Left forelimb (tissue), 1 donor: ENCODE measurements around the gene MBTPS2.
"Not testable (repeated sequence)": the region's sequence is repeated elsewhere in the genome, so short reads cannot be mapped to it uniquely, and the experiment has no call there.

ENCODE experiments used
- DNase-seq: peaks from one replicate; pipeline ENCODE4 v3.0.0-alpha.2; 2018; ENCODE audit warnings: low spot score

Gene MBTPS2

DNA sequence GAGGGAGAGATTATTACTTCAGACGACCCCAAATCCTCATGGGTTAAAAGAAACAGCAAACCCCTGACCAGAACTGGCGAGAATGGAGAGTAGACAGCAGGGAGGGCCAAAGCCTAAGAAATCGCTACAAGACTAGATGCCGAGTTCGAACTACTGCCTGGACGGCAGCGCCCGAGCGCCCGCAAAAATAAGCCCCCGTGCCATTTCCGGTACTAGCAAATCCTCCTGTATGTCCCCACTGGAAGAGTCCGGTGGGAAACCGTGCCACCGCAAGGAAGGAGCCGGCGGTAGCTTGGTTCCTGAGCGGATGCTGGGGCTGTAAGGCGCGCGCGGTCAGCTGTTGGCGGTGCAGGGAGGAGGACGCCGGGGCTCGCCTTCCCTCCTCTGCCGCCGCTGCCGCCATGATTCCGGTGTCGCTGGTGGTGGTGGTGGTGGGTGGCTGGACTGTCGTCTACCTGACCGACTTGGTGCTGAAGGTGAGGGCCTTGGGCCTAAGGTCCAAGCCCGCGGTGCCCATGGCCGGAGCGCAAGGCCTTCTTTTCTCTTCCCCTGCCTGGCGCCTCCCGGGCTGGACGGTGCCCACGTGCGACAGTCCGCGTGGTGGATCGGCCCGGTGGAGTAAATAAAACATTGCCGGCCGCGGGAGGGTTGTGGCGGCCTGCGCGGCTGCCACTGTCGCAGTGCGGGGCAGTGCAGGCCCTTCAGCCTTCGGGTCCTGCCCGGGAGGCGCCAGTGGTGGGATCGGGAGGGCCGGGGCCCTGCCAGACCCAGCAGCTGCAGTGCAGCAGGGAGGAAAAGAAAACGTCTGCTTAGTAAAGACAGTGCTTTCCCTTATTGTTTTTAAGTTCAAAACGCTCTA, at the start of gene MBTPS2:
TSS of gene MBTPS2 (plus strand) at position 284 of the 859 bp plus-strand sequence. CDS start at position 402, 118 bp downstream.
- peak; percentile 91 for DNase-seq

DNA sequence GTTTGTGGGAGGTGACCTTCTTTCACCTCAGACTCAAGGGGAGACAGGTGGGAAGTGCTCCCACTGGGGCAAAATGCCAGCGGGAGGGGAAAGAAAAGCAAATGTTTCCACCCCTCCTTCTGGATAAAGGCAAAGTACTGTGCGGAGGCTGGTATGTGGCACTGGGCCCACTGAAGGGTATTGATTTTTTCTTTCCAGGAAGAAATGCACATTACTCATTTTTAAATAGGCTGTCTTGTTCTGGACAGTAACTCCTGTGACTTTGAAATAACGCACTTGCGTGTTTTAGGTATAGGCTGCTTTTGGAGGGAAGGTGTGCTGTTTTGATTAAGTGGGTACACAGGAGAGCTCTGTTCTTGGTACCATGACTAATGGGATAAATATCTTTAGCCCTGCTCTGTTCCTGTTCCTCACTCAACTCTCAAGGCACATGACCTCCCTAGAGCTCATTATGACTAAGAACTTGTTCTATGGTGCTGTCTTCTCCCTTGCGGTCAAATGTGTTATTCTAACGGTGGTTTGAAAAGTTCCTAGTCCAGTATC, 40.7 kb upstream of the MBTPS2 start:
- DNase-seq: no peak

DNA sequence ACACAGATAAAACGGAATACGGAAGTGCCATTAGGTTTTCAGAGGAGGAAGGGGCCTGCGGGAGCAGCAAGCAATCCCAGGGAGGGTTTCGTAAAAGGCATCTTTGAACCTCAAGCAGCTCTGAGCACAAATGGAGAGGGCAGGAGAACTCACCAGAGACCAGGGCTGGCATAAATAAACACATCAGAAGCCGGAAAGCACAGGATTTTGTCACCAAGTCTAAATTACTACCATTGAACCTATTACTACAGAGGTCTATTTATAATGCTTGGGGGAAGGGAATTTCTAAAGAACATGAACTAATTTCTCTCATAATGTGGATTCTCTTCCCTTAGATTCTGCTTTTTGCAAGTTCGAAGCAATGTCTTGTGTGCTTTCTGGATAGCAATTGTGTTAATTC, 39.6 kb upstream of the MBTPS2 start:
- DNase-seq: no peak

DNA sequence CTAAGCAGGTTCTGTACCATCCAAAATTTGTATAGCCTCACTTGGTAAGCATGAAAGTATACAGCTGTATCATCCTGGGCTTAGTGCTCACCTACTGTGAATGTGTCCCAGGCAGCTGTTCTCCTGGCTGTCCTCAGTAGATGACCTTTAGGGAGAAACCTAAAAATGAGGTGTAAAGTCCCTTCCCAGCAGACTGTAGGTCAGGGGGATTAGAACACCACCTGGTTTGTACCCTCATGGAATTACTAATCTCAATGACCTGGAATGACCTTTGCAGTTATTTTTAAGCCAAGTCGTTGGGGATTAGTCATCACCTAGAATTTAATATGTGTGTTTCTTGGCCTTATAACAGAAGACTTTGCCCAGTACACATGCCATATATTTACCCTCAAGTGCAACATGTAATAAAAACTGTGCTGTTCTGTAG, 39.1 kb upstream of the MBTPS2 start:
- DNase-seq: no peak

DNA sequence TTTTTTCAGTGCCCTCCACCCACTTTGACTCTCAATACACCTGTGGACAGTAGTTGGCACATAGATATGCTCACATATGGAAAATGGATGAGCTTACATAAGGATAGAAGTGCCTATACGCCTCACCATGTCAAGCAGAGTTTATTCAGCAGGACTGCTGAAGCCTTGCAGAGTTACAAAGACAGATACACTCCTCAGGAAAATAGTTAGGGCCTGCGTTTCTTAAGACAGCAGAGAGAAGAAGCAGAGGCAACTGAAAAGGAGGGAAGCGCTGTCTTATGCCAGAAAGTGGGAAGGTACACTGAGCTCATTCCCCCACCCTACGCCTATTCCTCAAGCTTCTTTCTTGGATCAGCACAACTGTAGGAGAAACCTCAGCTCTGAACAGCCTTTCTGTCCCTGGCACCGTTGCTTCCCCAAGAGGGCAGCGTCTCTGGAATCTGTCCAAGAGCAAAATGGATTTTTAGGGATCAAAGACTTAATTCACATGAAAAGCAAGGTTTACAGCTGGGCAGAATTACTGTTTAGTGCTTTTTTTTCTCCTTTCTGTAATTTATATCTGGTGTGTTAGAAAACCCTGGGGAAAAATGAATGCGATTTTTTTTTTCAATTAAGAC, 37.3 kb upstream of the MBTPS2 start:
- DNase-seq: no peak

DNA sequence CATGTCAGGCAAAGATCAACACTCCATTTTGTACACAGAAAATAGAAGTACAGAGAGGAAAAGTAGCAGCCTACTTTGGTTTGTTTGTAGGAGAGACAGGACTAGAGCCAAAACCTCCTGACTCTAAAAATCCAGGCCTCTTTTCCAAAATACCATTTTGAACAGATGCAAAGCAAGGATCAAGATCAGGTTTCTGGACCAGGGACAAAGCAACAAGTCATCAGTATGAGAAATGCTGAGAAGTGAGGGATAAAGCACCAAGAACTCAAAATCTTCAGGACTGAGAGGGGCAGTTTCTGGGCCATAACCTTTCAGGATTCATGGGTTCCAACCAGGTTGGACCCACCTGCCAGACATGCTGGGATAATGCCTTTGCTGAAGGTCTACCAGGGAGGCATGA, 36.6 kb upstream of the MBTPS2 start:
- no peak for DNase-seq

DNA sequence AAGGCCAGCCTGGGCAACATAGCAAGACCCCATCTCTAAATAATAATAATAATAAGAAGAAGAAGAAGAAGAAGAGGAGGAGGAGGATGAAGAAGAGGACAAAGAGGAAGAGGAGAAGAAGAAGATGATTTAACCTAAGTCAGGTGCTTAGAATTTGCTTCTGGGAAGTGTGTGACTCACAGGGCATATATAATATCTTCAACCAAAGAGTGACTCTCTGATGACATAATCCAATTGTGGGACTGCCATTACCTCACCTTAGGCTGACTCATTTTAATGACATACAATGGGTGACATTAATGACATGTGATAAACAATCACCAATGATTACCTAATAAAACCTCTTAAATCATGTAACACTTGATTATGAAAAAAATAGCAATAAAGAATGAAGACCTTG, 32.7 kb upstream of the MBTPS2 start:
- no peak for DNase-seq

DNA sequence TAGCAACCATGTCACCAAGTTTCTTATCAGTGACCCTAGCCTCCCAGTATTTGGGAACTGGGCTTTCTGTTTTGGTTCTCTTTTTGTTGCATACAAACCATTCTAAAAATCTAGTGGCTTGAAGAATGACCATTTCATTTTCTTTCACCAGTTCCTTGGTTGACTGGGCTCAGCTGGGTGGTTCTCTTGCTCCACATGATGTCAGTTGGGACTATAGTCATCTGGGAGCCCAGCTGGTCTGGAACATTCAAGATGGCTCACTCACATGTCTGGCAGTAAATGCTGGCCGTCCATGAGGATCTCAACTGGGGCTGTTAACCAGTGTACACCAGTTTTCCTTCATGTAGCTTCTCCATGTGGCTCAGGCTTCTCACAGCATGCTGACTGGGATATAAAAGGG, 27.6 kb upstream of the MBTPS2 start:
- DNase-seq: no peak

DNA sequence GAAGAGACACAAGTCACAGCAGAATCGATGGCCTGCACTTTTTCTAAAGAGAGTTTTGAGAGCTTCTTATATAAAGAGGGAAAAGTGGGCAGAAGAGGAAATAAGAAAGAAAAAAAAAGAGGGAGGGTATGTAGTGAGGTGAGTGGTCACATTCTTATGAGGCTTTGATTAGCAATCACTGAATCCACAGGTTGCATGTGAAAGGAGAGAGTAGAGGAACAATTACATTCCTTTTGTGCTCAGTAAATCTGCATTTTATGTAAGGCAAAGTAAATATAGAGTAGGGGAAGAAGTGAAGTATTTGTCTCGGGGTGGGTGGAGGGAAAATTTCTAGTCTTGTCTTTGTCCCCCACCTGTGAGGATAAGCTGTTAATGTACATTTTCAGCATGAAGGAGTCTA, 26.8 kb upstream of the MBTPS2 start:
- no peak for DNase-seq

DNA sequence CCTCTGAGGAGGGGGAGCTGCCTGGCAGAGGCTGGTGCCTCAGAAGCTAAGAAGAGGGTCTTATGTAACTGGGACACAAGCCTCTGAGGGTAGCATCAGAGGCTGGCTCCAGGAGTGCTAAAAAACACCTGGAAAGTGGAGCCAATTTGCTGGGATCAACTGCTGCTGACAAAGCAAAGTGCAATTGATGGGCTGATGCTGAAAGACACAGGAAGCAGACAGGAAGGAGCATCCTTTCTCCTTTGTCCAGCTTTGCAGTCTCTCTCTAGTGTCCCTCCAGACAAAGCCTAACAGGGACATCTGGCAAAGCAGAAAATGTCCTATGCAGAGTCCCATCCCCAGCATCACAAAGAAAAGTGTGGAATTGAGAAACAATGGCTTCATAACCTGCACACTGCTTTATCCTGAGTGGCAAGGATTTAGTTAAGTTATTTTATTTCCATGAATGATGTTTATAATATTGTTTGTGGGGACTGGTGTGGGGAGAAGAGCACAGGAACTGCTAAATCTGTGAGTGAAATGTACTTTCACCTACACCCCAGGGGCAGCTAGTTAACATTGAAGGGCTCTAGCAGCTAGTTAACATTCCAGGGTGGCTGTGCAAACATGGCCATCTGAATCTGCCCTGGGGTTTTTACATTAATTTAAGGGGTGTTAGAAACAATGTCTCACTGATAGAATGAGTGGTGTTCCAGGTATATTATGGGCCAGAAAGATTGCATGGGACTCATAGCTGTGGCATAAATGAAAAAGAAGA, 25.6 kb upstream of the MBTPS2 start:
- no peak for DNase-seq

DNA sequence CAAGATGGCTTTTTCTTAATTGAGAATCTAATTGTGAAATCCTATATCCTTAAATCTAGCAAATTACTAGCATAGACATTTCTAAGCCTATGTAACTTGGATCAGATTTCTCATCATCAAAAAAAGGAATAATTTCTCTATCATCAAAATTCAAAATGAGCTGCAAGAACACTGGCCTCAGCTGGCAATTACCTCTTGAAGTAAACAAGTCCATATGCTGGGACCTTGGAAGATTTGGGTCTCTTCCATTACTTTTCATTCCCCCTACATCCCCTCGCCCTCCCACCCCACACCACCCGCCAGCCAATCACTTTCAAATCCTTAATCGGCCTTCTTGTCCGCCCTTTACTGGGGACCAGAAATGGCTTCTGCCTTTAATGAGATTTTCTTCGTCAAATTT, 23.3 kb upstream of the MBTPS2 start:
- DNase-seq: no peak

DNA sequence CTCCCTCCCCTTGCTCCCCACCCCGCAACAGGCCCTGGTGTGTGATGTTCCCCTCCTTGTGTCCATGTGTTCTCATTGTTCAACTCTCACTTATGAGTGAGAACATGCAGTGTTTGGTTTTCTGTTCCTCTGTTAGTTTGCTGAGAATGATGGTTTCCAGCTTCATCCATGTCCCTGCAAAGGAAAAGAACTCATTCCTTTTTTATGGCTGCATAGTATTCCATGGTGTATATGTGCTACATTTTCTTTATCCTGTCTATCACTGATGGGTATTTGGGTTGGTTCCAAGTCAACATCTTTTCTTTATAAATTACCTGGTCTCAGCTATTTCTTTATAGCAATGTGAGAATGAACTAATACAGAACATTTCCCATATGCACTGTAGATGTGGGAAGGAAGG, 19.2 kb upstream of the MBTPS2 start:
- DNase-seq: not testable (repeated sequence)

DNA sequence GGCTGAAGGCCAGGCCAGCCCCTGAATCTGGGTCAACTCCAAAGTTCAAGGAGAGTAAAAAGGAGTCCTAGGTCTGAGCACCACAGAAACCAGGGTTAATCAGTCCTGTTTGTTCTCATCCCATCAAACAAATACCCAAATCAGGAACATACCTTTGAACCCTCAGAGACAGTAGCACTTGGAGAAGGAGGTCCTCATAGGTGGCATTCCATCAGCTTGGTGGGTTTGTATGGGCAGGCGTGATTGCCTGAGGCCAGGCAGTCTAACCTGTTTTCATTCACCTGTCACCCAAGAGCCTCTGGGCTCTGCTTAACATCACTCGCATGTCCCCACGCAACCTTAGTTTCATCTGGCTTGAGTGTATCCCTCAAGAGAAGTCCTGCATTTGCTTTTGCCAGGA, 17.5 kb upstream of the MBTPS2 start:
- no peak for DNase-seq

DNA sequence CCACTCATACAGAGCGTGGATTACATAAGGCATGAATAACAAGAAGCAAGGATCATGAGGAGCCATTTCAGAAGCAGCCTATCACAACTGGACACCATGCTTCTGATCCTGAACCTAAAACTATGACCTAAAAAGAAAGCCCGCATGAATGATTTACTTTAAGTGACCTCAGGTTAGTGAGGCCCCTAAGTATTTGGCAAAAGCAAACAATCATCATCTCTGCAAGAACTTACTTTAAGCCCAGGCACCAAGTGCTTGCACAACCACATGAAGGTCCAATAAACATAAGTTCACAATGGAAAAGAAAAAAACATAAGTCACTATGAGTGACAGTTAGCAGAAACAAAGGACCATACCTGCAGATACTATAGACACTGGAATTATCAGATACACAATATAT, 7.9 kb upstream of the MBTPS2 start:
- DNase-seq: no peak

DNA sequence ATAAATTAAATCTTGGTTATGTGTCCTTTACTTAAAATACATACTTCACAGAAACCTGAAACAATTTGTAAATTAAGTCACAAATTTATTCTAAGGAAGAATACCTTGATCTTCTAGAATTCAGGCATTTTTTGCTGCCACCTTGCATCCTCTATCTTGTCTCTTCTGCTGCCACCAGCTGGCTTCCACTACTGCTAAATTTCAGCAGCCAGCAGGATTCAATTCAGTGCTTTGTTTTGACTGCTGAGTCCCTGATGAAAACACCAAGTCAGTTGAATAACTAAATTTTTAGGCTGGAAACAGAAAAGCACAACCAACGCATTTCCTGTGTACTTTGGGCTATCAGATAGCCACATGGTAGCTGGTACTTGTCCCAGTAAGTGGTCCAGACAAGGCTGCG, 2.4 kb upstream of the MBTPS2 start:
- DNase-seq: no peak

DNA sequence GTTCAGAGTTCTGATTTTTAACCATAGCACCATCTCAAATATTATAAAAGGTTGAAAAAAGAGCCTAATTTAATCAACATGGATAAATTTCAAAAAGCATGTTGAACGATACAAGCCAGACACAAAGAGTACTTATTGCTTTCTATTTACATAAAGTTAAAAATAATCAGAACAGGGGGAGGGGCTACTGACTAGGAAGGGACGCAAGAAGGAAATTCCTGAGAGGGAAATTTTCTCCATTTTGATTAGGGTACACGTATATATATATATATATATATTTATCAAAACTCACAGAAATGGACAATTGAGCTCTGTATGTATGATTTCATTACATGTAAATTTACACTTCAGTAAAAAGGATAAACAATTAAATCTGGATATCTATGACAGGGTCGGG, 482 bp upstream of the MBTPS2 start:
- no peak for DNase-seq

DNA sequence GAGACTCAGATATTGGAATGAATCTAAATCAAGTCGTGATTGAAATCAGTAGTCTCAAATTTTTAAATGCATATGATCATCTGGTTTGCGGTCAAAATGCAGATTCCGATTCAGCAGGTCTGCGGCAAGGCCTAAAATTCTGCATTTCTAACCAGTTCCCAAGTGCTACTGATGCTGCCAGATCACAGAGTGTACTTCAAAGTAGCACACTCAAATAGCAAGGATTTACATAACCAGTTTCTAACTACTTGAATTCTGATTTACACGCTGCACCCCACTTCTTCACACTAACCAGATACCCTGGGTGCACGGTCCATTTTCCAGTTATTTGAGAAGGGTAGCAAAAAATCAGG, 752 bp downstream of the MBTPS2 start:
- DNase-seq: no peak

DNA sequence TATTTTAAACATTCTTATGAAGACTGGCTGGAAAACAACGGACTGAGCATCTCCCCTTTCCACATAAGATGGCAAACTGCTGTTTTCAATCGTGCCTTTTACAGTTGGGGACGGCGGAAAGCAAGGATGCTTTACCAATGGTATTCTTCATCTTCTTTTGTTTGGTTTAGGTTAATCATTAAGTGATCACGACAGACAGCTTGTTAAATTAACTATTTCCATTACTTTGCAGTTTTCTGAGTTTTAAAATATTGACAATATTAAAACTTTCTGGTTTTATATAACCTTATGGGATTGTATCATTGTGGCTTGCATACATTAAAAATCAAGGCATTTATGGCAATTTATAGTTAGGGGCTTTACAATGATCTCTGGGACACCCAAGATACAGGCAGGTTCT, 3.8 kb downstream of the MBTPS2 start:
- no peak for DNase-seq

DNA sequence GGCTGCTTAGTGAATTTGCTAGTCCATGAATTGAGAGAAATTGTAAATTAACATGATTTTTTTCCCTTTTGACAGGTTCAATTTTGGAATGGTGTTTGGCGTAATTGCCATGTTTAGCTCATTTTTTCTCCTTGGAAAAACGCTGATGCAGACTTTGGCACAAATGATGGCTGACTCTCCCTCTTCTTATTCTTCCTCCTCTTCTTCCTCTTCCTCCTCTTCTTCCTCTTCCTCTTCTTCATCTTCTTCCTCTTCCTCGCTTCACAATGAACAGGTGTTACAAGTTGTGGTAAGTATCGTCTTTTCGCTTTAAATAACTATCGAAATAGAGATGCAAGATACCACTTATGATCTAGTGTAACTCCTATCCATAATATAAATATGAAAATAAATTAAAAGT, 5.7 kb downstream of the MBTPS2 start:
- no peak for DNase-seq

DNA sequence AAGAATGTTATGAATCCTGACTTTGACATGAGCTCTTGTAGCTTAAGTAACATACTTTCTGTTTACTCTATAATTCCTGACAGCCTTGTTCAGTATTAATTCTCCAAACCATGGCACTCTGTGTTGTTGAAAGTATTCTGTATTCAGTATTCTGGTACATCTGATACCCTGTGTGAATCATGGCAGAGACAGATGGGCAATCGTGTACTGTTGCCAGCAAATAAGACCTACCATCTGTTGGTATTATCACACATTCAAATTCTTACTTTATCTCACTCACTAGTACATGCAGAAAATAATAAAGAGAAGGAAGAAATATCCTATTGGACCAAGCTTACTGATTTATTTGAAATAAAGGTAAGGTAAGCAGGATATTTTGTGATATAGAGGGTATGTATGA, 7.9 kb downstream of the MBTPS2 start:
- DNase-seq: no peak

DNA sequence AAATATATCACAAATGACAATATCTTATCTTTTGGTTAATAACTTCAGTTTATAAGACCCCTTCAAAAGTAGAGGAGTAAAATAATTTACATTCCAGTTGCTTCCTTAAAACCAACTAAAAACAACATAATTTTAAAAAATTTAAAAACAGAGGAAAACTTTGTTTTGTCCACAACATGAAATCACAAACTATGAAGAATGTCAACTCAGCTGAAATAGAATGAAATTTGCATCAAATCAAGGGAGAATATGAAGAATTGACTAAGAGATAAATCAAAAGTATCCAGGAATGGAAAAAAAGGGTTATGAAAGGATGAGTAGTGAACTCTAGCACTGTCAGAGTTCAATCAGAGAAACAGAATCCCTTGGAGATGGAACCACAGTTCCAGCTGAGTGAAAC, 14.2 kb downstream of the MBTPS2 start:
- DNase-seq: no peak

DNA sequence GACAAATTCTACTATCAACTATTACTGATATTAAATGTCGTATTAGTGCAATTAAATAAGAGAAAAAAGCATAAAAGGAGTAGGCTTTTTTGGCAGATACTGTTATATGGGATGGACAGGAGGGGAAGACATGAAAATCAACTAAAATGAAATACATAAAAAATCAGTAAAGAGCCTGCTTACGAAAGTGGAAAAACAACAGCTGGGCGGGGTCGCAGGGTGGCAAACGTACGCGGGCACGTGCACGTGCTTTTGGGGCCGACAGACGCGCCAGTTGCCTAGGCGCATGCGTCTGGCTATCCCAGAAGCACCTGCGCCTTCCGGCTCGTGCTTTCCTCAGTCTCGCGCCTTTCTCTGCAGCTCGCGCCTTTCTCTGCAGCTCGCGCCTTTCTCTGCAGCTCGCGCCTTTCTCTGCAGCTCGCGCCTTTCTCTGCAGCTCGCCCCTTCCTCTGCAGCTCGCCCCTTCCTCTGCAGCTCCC, 16.6 kb downstream of the MBTPS2 start, which contains the start of gene YY2:
TSS of gene YY2 (plus strand) at position 51 of the 479 bp plus-strand sequence. CDS start 498 bp downstream, outside the sequence.
- no peak for DNase-seq

DNA sequence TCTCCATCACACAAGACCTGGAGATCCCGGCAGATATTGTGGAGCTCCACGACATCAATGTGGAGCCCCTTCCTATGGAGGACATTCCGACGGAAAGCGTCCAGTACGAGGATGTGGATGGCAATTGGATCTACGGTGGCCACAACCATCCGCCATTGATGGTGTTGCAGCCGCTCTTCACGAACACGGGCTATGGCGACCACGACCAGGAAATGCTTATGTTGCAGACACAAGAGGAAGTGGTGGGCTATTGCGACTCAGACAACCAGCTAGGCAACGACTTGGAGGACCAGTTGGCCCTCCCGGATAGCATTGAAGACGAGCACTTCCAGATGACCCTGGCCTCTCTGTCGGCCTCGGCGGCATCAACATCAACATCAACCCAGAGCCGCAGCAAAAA, 17.1 kb downstream of the MBTPS2 start:
- DNase-seq: no peak
